Right atrium auricular region (tissue), 2 donors: Measurements from ENCODE around the gene NPIPA3. TPM values are rescaled to one million over a fixed set of nuclear protein-coding genes. Genes with fewer than 3 reads are reported as not detected.
"Not testable (repeated sequence)": the region's sequence is repeated elsewhere in the genome, so short reads cannot be mapped to it uniquely, and the experiment has no call there.

ENCODE experiments used
- DNase-seq: peaks from one replicate; pipeline ENCODE4 v3.0.0-alpha.2; 2019; ENCODE audit warnings: low spot score
- H3K27ac ChIP-seq, 2 donors: fragments of 200-600 bp; sonication (generic); 1 replicate in 1 of 2; 2 replicates in 1 of 2; pipeline ENCODE4 v1.5.1; 2016 to 2019
- H3K27me3 ChIP-seq, 2 donors: fragments of 200-600 bp; sonication (generic); one replicate each; pipeline versions ENCODE4 v1.5.1 to v1.6.0; 2017 to 2019
- H3K36me3 ChIP-seq: fragments of 200-600 bp; sonication (generic); one replicate; pipeline ENCODE4 v1.5.1; 2016
- H3K4me1 ChIP-seq, 2 donors: fragments of 200-600 bp; sonication (generic); one replicate each; pipeline versions ENCODE4 v1.5.1 to v1.6.0; 2017 to 2019
- H3K4me3 ChIP-seq, 2 donors: fragments of 200-600 bp; sonication (generic); 1 replicate in 1 of 2; 2 replicates in 1 of 2; pipeline ENCODE4 v1.5.1; 2017 to 2019; ENCODE audit warnings: mild to moderate bottlenecking in 1 of 2, moderate library complexity in 1 of 2
- H3K9me3 ChIP-seq, 2 donors: fragments of 200-600 bp; sonication (generic); one replicate each; pipeline ENCODE4 v1.5.1; 2019
- total RNA-seq, 2 donors: library from RNA; depleted of rRNA; stranded (reverse); fragments of >200 nt; gene quantifications; one replicate each; pipeline ENCODE4 v1.1.0, GENCODE V29; 2016
- TF ChIP-seq, protein P1 (sequence below), 2 donors: fragments of 200-600 bp; sonication (generic); IDR thresholded peaks; one replicate each; pipeline ENCODE4 v1.5.1; 2019; ENCODE audit warnings: antibody characterized with exemption in 2 of 2

NPIPA3 gene
- total RNA-seq, 2 donors from 2014 or later: 1.4 TPM; not detected in 1

DNA sequence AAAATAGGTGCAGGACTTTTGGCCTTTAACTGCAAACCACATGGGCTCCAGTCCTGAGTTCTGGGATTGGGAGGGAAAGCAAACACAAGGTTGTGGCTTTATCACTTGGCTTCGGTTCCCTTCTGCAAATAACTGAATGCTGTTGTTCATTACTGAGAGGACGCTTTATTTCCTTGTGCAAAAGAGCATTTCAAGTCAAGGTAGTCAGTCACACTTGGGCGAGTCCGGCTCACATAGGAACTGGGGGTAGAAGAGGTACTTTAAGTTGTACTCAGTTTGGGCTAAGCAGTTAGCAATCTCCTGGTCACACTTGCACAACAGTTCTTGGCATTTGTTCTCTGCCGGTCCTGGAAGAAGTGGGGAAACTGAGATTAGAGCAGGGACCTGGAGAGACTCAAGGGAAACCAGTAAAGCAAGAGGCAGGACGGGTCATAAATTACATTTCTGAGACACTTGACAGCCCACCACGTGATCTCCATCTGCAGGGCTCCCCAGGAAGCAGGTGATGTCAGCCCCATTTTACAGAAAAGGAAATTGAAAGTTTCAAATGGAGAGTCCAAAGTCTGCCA is 30.7 kb upstream of the NPIPA3 start:
- no peak for DNase-seq
- peaks cover 17% of the 10 kb centered on the region for H3K36me3 ChIP-seq
- H3K27me3 ChIP-seq: no peaks in the 10 kb centered on the region
- H3K9me3 ChIP-seq: no peaks in the 10 kb centered on the region
- H3K4me1 ChIP-seq: no peaks in the 10 kb centered on the region
- H3K4me3 ChIP-seq: no peak overlapping the region
- TF ChIP-seq, protein P1, sequence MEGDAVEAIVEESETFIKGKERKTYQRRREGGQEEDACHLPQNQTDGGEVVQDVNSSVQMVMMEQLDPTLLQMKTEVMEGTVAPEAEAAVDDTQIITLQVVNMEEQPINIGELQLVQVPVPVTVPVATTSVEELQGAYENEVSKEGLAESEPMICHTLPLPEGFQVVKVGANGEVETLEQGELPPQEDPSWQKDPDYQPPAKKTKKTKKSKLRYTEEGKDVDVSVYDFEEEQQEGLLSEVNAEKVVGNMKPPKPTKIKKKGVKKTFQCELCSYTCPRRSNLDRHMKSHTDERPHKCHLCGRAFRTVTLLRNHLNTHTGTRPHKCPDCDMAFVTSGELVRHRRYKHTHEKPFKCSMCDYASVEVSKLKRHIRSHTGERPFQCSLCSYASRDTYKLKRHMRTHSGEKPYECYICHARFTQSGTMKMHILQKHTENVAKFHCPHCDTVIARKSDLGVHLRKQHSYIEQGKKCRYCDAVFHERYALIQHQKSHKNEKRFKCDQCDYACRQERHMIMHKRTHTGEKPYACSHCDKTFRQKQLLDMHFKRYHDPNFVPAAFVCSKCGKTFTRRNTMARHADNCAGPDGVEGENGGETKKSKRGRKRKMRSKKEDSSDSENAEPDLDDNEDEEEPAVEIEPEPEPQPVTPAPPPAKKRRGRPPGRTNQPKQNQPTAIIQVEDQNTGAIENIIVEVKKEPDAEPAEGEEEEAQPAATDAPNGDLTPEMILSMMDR (IDR thresholded peaks at IDR 0.05): no peak
- no peak overlapping the region for H3K27ac ChIP-seq

DNA sequence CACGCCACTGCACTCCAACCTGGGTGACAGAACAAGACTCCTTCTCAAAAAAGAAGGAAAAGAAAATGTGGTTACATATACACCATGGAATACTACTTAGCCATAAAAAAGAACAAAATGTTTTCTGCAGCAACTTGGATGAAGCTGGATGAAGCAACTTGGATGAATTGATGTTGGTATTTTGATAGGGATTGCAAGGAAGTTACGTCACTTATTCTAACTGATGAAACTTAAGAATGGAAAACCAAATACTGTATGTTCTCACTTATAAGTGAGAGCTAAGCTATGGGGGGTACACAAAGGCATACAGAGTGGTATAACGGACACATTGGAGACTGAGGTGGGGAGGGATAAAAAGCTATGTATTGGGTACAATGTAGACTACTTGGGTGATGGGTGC is 26.6 kb upstream of the NPIPA3 start:
- no peak for DNase-seq
- Histone ChIP-seq H3K36me3 (no peaks in the 10 kb centered on the region), H3K9me3 (no peaks in the 10 kb centered on the region), H3K4me1 (no peaks in the 10 kb centered on the region), H3K4me3 (no peak overlapping the region), H3K27me3 (no peaks in the 10 kb centered on the region), H3K27ac (no peak overlapping the region)
- TF ChIP-seq, protein P1 (IDR thresholded peaks at IDR 0.05): no peak

DNA sequence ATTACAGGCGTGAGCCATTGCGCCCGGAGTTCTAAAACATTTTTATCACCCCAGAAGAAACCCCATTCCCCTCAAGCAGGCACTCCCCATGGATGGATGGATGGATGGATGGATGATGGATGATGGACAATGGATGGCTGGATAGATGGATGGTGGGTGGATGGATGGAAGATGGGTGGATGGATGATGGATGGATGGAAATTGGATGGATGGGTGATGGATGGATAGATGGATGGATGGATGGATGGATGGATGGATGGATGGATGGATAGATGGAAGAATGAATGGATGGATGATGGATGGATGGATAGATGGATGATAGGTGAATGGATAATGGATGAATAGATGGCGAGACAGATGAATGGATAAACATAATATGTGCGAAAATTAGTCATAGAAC is 25.6 kb upstream of the NPIPA3 start:
- Histone ChIP-seq H3K9me3 (no peaks in the 10 kb centered on the region), H3K27ac (no peak overlapping the region), H3K36me3 (no peaks in the 10 kb centered on the region), H3K27me3 (no peaks in the 10 kb centered on the region), H3K4me1 (no peaks in the 10 kb centered on the region), H3K4me3 (no peak overlapping the region)
- DNase-seq: no peak
- TF ChIP-seq, protein P1 (IDR thresholded peaks at IDR 0.05): no peak

DNA sequence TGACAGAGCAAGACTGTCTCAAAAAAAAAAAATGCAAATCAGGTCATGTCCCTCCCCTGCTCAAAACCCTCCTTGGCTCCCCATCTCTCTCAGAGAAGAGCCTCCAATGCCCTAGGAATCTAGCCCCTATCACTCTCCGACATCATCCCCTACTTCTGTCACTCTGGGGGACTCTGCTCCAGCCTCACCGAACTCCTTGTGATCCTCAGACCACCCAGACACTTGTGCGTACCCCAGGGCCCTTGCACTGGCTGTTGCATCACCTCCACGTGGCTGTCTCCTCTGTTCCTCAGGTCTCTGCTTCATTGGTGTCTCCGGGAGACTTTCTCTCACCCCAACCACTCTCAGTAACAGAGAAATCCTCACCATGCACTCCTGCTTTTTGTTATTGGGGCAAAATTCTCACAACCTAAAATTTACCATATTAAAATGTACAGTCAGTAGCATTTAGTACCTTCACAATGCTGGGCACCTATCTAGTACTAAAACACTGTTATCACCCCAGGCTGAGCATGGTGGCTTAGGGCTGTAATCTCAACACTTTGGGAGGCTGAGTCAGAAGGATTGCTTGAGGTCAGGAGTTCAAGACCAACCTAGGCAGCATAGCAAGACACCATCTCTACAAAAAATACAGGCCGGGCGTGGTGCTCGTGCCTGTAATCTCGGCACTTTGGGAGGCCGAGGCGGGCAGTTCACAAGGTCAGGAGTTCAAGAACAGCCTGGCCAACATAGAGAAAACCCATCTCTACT is 24.3 kb upstream of the NPIPA3 start:
- no peaks in the 10 kb centered on the region for H3K9me3 ChIP-seq
- H3K4me1 ChIP-seq: no peaks in the 10 kb centered on the region
- H3K27ac ChIP-seq: no peak overlapping the region
- TF ChIP-seq, protein P1 (IDR thresholded peaks at IDR 0.05): no peak
- DNase-seq: no peak
- no peak overlapping the region for H3K4me3 ChIP-seq
- H3K27me3 ChIP-seq: no peaks in the 10 kb centered on the region
- no peaks in the 10 kb centered on the region for H3K36me3 ChIP-seq

DNA sequence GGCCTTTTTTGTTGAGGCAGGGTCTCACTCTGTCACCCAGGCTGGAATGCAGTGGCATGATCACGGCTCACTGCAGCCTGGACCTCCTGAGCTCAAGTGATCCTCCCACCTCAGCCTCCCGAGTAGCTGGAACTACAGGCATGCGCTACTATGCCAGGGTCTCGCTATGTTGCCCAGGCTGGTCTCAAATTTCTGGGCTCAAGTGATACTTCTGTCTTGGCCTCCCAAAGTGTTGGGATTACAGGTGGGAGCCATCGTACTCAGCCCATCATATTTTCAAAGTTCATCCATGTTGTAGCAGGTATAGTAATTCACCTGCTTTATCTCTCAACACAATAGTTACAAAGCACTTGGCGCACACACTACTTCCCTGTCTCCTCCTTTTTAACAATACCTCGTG is 22.8 kb upstream of the NPIPA3 start:
- DNase-seq, H3K27me3 ChIP-seq, H3K9me3 ChIP-seq, H3K4me1 ChIP-seq, H3K27ac ChIP-seq, H3K4me3 ChIP-seq, H3K36me3 ChIP-seq: not testable (repeated sequence)

DNA sequence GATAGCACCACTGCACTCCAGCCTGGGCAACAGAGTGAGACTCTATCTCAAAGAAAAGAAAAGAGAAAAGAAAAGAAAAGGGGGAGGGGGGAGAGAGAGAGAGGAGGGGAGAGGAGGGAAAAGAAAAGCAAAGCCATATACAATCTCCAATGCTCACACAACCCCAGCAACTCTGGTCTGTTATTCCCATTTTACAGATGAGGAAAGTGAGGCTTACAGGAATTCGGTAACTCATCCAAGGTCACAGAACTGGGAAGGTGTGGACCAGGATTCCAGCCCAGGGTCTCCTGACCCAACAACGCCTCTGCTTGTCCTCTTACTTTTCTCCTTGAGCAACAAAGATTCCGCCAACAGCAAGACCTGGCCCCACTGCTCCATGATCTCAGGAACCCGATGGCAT is 22.1 kb upstream of the NPIPA3 start:
- Histone ChIP-seq H3K27me3 (no peaks in the 10 kb centered on the region), H3K36me3 (no peaks in the 10 kb centered on the region), H3K4me1 (no peaks in the 10 kb centered on the region), H3K27ac (no peak overlapping the region), H3K9me3 (no peaks in the 10 kb centered on the region), H3K4me3 (no peak overlapping the region)
- no peak for DNase-seq
- TF ChIP-seq, protein P1 (IDR thresholded peaks at IDR 0.05): no peak
